ENCODE data around the gene OXCT1.

- TF ChIP-seq YY1 (IDR thresholded peaks at IDR 0.05; ENCODE audit: insufficient read depth, insufficient read length): no peak
- no peak for TF ChIP-seq SUZ12 (IDR thresholded peaks at IDR 0.05; ENCODE audit: extremely low read depth, insufficient read depth, insufficient read length)
- TF ChIP-seq ZNF274 (IDR thresholded peaks at IDR 0.05; ENCODE audit: low read depth, low read length): no peak
Observed at GRCh38 chr5:41903382-41903891, 33.2 kb upstream of the OXCT1 start.
